Ishikawa (cell line): Measurements from ENCODE around the gene IFNL1.

Experiments
- CEBPB ChIP-seq: IDR thresholded peaks from 2 replicates; pipeline ENCODE4 v1.6.1; 2012
- EGR1 ChIP-seq: IDR thresholded peaks from 2 replicates; pipeline ENCODE4 v1.6.1; 2012
- ZBTB7A ChIP-seq: IDR thresholded peaks from 2 replicates; pipeline ENCODE4 v1.6.1; 2012; ENCODE audit warnings: low read depth
- TF ChIP-seq, protein P1 (sequence below): IDR thresholded peaks from 2 replicates; pipeline ENCODE4 v1.6.1; 2012; ENCODE audit warnings: low read depth, mild to moderate bottlenecking

DNA sequence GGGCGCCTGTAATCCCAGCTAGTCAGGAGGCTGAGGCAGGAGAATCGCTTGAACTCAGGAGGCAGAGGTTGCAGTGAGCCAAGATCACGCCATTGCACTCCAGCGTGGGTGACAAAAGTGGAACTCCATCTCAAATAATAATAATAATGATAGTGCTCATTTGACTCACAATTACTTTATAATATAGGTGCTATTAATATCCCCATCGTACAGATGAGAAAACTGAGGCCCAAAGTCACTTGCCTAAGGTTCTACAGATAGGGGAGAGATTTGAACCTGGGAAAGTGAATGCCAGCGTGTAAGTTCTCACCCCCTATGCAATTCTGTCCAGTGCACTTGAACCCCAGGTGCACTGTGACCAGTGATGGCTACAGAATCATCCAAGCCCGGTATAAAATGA is 33.7 kb downstream of the IFNL1 start:
- TF ChIP-seq CEBPB (no peak), EGR1 (no peak), ZBTB7A (no peak)
- TF ChIP-seq, protein P1, sequence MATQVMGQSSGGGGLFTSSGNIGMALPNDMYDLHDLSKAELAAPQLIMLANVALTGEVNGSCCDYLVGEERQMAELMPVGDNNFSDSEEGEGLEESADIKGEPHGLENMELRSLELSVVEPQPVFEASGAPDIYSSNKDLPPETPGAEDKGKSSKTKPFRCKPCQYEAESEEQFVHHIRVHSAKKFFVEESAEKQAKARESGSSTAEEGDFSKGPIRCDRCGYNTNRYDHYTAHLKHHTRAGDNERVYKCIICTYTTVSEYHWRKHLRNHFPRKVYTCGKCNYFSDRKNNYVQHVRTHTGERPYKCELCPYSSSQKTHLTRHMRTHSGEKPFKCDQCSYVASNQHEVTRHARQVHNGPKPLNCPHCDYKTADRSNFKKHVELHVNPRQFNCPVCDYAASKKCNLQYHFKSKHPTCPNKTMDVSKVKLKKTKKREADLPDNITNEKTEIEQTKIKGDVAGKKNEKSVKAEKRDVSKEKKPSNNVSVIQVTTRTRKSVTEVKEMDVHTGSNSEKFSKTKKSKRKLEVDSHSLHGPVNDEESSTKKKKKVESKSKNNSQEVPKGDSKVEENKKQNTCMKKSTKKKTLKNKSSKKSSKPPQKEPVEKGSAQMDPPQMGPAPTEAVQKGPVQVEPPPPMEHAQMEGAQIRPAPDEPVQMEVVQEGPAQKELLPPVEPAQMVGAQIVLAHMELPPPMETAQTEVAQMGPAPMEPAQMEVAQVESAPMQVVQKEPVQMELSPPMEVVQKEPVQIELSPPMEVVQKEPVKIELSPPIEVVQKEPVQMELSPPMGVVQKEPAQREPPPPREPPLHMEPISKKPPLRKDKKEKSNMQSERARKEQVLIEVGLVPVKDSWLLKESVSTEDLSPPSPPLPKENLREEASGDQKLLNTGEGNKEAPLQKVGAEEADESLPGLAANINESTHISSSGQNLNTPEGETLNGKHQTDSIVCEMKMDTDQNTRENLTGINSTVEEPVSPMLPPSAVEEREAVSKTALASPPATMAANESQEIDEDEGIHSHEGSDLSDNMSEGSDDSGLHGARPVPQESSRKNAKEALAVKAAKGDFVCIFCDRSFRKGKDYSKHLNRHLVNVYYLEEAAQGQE, result no peak
